Measurements from ENCODE around the gene SLC4A1AP. TPM values are rescaled to one million over a fixed set of nuclear protein-coding genes. Genes with fewer than 3 reads are reported as not detected.
A peak's percentile ranks its signal among the peaks of the same experiment; 100 is the strongest.

SLC4A1AP gene
- polyA plus RNA-seq, 1 of the 3 experiments (the other 2 are of a cell fraction): 9.4 TPM

- TF ChIP-seq MAX (IDR thresholded peaks at IDR 0.05; ENCODE audit: low read depth): peak; percentile 57; the same call in 1 of the 2 replicates
- no peak for TF ChIP-seq IRF3 (IDR thresholded peaks at IDR 0.05; ENCODE audit: low read depth, low read length)
Measured at GRCh38 chr2:27705851-27706622, 42.3 kb downstream of the SLC4A1AP start (continued).

GRCh38 chr2:27707462-27708256 is 44.0 kb downstream of the SLC4A1AP start:
- ChIA-PET CTCF (interaction anchor here (0.7 to 18.8 kb wide), 8 partner anchors 10 to 695 kb away, joined by 3 to 333 read pairs (median 7); partner anchors contain the start of genes SLC4A1AP and SUPT7L), POLR2A (no interaction called here)
- Histone ChIP-seq H2AFZ (ENCODE audit: low read depth) (no peak overlapping the region), H3K79me2 (ENCODE audit: insufficient read depth) (no peaks in the 10 kb centered on the region), H3K4me3 (ENCODE audit: low read depth in 2 of 2, low read length in 1 of 2) (no peak overlapping the region), H3K9me3 (no peaks in the 10 kb centered on the region), H3K4me2 (no peak overlapping the region), H3K27ac (ENCODE audit: low read depth in 2 of 2, low read length in 1 of 2) (no peak overlapping the region), H3K9me2 (no peaks in the 10 kb centered on the region), H3K4me1 (ENCODE audit: control insufficient read depth in 1 of 2, insufficient read depth in 2 of 2, low read depth in 1 of 2, low read length in 1 of 2) (peaks cover 10 to 16% of the 10 kb centered on the region in 2 experiments; a peak in 3 of 4 replicates), H4K20me1 (ENCODE audit: insufficient read depth) (no peaks in the 10 kb centered on the region), H3K36me3 (replicated peaks in 1 of 2; ENCODE audit: control insufficient read depth in 1 of 2, insufficient read depth in 2 of 2, low read length in 1 of 2) (no peaks in the 10 kb centered on the region), H3K9ac (no peak overlapping the region), H3F3A (replicated peaks; ENCODE audit: insufficient read depth) (peaks cover 24% of the 10 kb centered on the region), H3K27me3 (ENCODE audit: insufficient read depth) (no peaks in the 10 kb centered on the region)
- 96% methylated on average over 9 of the region's 9 CpGs for WGBS (ENCODE audit: low lambda C conversion rate)
- TF ChIP-seq FOXJ3 (CRISPR knock-in tag; IDR thresholded peaks at IDR 0.05) (no peak), USF2 (IDR thresholded peaks at IDR 0.05; ENCODE audit: borderline replicate concordance, low read depth, low read length) (no peak), PBX3 (IDR thresholded peaks at IDR 0.05) (no peak), TCF12 (IDR thresholded peaks at IDR 0.05) (no peak), EZH2phosphoT487 (IDR thresholded peaks at IDR 0.05; ENCODE audit: borderline replicate concordance, low read depth) (no peak), RAD21 (IDR thresholded peaks at IDR 0.05; ENCODE audit: low read length) (no peak), POLR2AphosphoS5 (IDR thresholded peaks at IDR 0.05; ENCODE audit: low read depth, low read length) (no peak), TEAD4 (IDR thresholded peaks at IDR 0.05; ENCODE audit: borderline replicate concordance, insufficient read depth) (no peak), IRF3 (IDR thresholded peaks at IDR 0.05; ENCODE audit: low read depth, low read length) (no peak)
- no peak for DNase-seq

Data from SK-N-SH (cell line).